ENCODE data around the gene CREB5.

CREB5 gene

GRCh38 chr7:28643188-28643569, 230.9 kb downstream of the CREB5 start:
- peak in 1 of 2 experiments; percentile 16 for DNase-seq (ENCODE audit: low read depth in 2 of 2)

GRCh38 chr7:28643584-28644340, 231.4 kb downstream of the CREB5 start:
- DNase-seq (ENCODE audit: low read depth in 2 of 2), result no peak

- DNase-seq (ENCODE audit: low read depth in 2 of 2), result no peak
Observed at GRCh38 chr7:28645866-28646265, 233.5 kb downstream of the CREB5 start.

GRCh38 chr7:28646376-28647075, 234.2 kb downstream of the CREB5 start:
- no peak for DNase-seq (ENCODE audit: low read depth in 2 of 2)

- DNase-seq (ENCODE audit: low read depth in 2 of 2), result no peak
Observed at GRCh38 chr7:28647076-28647421, 234.7 kb downstream of the CREB5 start.

GRCh38 chr7:28649189-28649588, 236.9 kb downstream of the CREB5 start:
- no peak for DNase-seq (ENCODE audit: low read depth in 2 of 2)

- no peak for DNase-seq (ENCODE audit: low read depth in 2 of 2)
Observed at GRCh38 chr7:28649811-28650210, 237.5 kb downstream of the CREB5 start.

GRCh38 chr7:28654110-28654509, 241.8 kb downstream of the CREB5 start:
- DNase-seq (ENCODE audit: low read depth in 2 of 2), result no peak

- no peak for DNase-seq (ENCODE audit: low read depth in 2 of 2)
Observed at GRCh38 chr7:28656529-28656928, 244.2 kb downstream of the CREB5 start.

GRCh38 chr7:28658381-28658780, 246.1 kb downstream of the CREB5 start:
- DNase-seq (ENCODE audit: low read depth in 2 of 2), result no peak

GRCh38 chr7:28660132-28660531, 247.8 kb downstream of the CREB5 start:
- DNase-seq (ENCODE audit: low read depth in 2 of 2), result no peak

- DNase-seq (ENCODE audit: low read depth in 2 of 2), result no peak
Observed at GRCh38 chr7:28661826-28662595, 249.7 kb downstream of the CREB5 start.

- no peak for DNase-seq (ENCODE audit: low read depth in 2 of 2)
Observed at GRCh38 chr7:28666154-28666553, 253.8 kb downstream of the CREB5 start.

GRCh38 chr7:28668085-28668484, 255.8 kb downstream of the CREB5 start:
- no peak for DNase-seq (ENCODE audit: low read depth in 2 of 2)

GRCh38 chr7:28669330-28669729, 257.0 kb downstream of the CREB5 start:
- no peak for DNase-seq (ENCODE audit: low read depth in 2 of 2)

- DNase-seq (ENCODE audit: low read depth in 2 of 2), result no peak
Observed at GRCh38 chr7:28671526-28671925, 259.2 kb downstream of the CREB5 start.

- no peak for DNase-seq (ENCODE audit: low read depth in 2 of 2)
Observed at GRCh38 chr7:28672397-28672797, 260.1 kb downstream of the CREB5 start.

GRCh38 chr7:28674359-28674782, 262.1 kb downstream of the CREB5 start:
- DNase-seq (ENCODE audit: low read depth in 2 of 2), result no peak

- no peak for DNase-seq (ENCODE audit: low read depth in 2 of 2)
Observed at GRCh38 chr7:28675429-28675828, 263.1 kb downstream of the CREB5 start.

- DNase-seq (ENCODE audit: low read depth in 2 of 2), result no peak
Observed at GRCh38 chr7:28677668-28678067, 265.4 kb downstream of the CREB5 start.

GRCh38 chr7:28678431-28678965, 266.2 kb downstream of the CREB5 start:
- no peak for DNase-seq (ENCODE audit: low read depth in 2 of 2)

GRCh38 chr7:28681693-28682310, 269.5 kb downstream of the CREB5 start:
- no peak for DNase-seq (ENCODE audit: low read depth in 2 of 2)

Data from fibroblast of skin of left quadriceps (primary cell).